HCT116 (cell line): Measurements from ENCODE around the gene CCDC92. TPM values are rescaled to one million over a fixed set of nuclear protein-coding genes. Genes with fewer than 3 reads are reported as not detected.

ENCODE experiments used
- ATAC-seq: fragments of 200-7000 bp; cut with Tn5 transposase; 2 replicates; pipeline ENCODE4 v1.9.1; 2020; ENCODE audit warnings: mild to moderate bottlenecking, moderate library complexity
- BruUV-seq: library from RNA; stranded (reverse); fragments of 400-500 nt; replicated peaks from 2 replicates; lab custom pipeline; 2021; lab: Mats Ljungman, UMichigan
- CTCF ChIA-PET: fragments of 300-600 bp; sonication (Branson Sonifier 250); formaldehyde crosslinking; loops from one replicate; lab custom pipeline; 2021; ENCODE audit warnings: antibody characterized with exemption; lab: Charles Lee
- POLR2A ChIA-PET: fragments of 300-600, 350-600 bp; sonication (Branson Sonifier 250); formaldehyde crosslinking; loops from one replicate; lab custom pipeline; 2021; ENCODE audit warnings: antibody characterized with exemption; lab: Charles Lee
- RAD21 ChIA-PET, 2 experiments: fragments of 300-600 bp; sonication (Branson Sonifier 250); formaldehyde crosslinking; loops; one replicate each; lab custom pipeline; 2023; ENCODE audit warnings: low total read pairs in 2 of 2; ENCODE audit not compliant: uncharacterized antibody in 2 of 2, unreplicated experiment in 2 of 2, low non-redundant PET in 1 of 2; lab: Charles Lee
- DNase-seq: peaks from one replicate; pipeline ENCODE4 v3.0.0-alpha.2; 2010; ENCODE audit warnings: low read depth, low spot score
- H2AFZ ChIP-seq: fragments of 200-600 bp; shearing (Covaris generic), sonication (generic); 2 replicates; pipeline ENCODE4 v1.6.1; 2017; ENCODE audit warnings: low read depth, mixed run types, mixed read lengths, antibody characterized with exemption, low read length; ENCODE audit not compliant: poor library complexity, severe bottlenecking
- H3K27ac ChIP-seq: 2 replicates; pipeline ENCODE4 v1.5.1; 2012; ENCODE audit warnings: low read depth, low read length
- H3K27me3 ChIP-seq: fragments of 200-600 bp; sonication (generic); 2 replicates; pipeline ENCODE4 v1.6.1; 2016; ENCODE audit warnings: mixed run types, low read length, mixed read lengths; ENCODE audit not compliant: insufficient read depth
- H3K36me3 ChIP-seq, 2 experiments: fragments of 200-500 bp in 1 of 2; fragments of 200-600 bp in 1 of 2; sonication (Bioruptor generic) in 1 of 2; sonication (generic) in 1 of 2; 2 replicates each; pipeline versions ENCODE4 v1.5.1 to v1.6.1; 2014 to 2016; ENCODE audit warnings: low read length in 2 of 2, inconsistent platforms in 1 of 2, mixed read lengths in 1 of 2, mixed run types in 1 of 2; ENCODE audit not compliant: insufficient read depth in 2 of 2, control insufficient read depth in 1 of 2
- H3K4me1 ChIP-seq, 2 experiments: fragments of 200-600 bp in 1 of 2; sonication (generic) in 1 of 2; 2 replicates each; pipeline versions ENCODE4 v1.5.1 to v1.6.1; 2012 to 2017; ENCODE audit warnings: low read length in 2 of 2, inconsistent platforms in 1 of 2, mild to moderate bottlenecking in 1 of 2, mixed read lengths in 1 of 2, mixed run types in 1 of 2, moderate library complexity in 1 of 2; ENCODE audit not compliant: insufficient read depth in 2 of 2, control insufficient read depth in 1 of 2
- H3K4me2 ChIP-seq: fragments of 200-600 bp; sonication (generic); 2 replicates; pipeline ENCODE4 v1.6.1; 2017; ENCODE audit warnings: mixed run types, low read length, mixed read lengths
- H3K4me3 ChIP-seq, 2 experiments: fragments of 200-600 bp in 1 of 2; sonication (generic) in 1 of 2; replicated peaks in 1 of 2; 2 replicates each; pipeline ENCODE4 v1.5.1; 2011 to 2016; ENCODE audit warnings: low read length in 2 of 2, control low read depth in 1 of 2, low read depth in 1 of 2, mild to moderate bottlenecking in 1 of 2, mixed read lengths in 1 of 2, mixed run types in 1 of 2
- H3K79me2 ChIP-seq: fragments of 200-600 bp; sonication (generic); 2 replicates; pipeline ENCODE4 v1.6.1; 2017; ENCODE audit warnings: mild to moderate bottlenecking, mixed run types, low read length, moderate library complexity, mixed read lengths; ENCODE audit not compliant: insufficient read depth
- H3K9ac ChIP-seq: fragments of 200-600 bp; sonication (generic); 2 replicates; pipeline ENCODE4 v1.6.1; 2016; ENCODE audit warnings: low read length, mixed read lengths
- H3K9me2 ChIP-seq: fragments of 200-600 bp; sonication (generic), shearing (Covaris generic); 2 replicates; pipeline ENCODE4 v1.6.1; 2017; ENCODE audit warnings: mixed run types, mild to moderate bottlenecking, moderate library complexity; ENCODE audit not compliant: insufficient read depth
- H3K9me3 ChIP-seq, 2 experiments: fragments of 200-500 bp in 1 of 2; fragments of 200-600 bp in 1 of 2; sonication (Bioruptor generic) in 1 of 2; sonication (generic) in 1 of 2; 2 replicates each; pipeline ENCODE4 v1.6.1; 2014 to 2017; ENCODE audit warnings: low read length in 2 of 2, mixed read lengths in 2 of 2, inconsistent platforms in 1 of 2, low read depth in 1 of 2, mild to moderate bottlenecking in 1 of 2, mixed run types in 1 of 2, moderate library complexity in 1 of 2; ENCODE audit not compliant: control insufficient read depth in 1 of 2, insufficient read depth in 1 of 2
- H4K20me1 ChIP-seq: fragments of 200-600 bp; sonication (generic), shearing (Covaris generic); 2 replicates; pipeline ENCODE4 v1.6.1; 2017; ENCODE audit warnings: mixed run types, mild to moderate bottlenecking, moderate library complexity; ENCODE audit not compliant: insufficient read depth
- ATF3 ChIP-seq: IDR thresholded peaks from 2 replicates; pipeline ENCODE4 v1.6.1; 2012
- CBX3 ChIP-seq: IDR thresholded peaks from 2 replicates; pipeline ENCODE4 v1.6.1; 2012; ENCODE audit warnings: low read depth
- CTCF ChIP-seq, 3 experiments: fragments of 200-600 bp in 1 of 3; sonication (generic) in 1 of 3; IDR thresholded peaks in 2 of 3; conservative IDR thresholded peaks in 1 of 3; 2 replicates each; pipeline ENCODE4 v1.5.1; 2012 to 2017; ENCODE audit warnings: low read depth in 2 of 3, low read length in 2 of 3, antibody characterized with exemption in 1 of 3, borderline replicate concordance in 1 of 3, control low read depth in 1 of 3, mild to moderate bottlenecking in 1 of 3, mixed read lengths in 1 of 3, mixed run types in 1 of 3, moderate library complexity in 1 of 3; ENCODE audit not compliant: insufficient read depth in 1 of 3
- EGR1 ChIP-seq: IDR thresholded peaks from 2 replicates; pipeline ENCODE4 v1.6.1; 2012; ENCODE audit warnings: low read depth
- ELF1 ChIP-seq: IDR thresholded peaks from 2 replicates; pipeline ENCODE4 v1.6.1; 2012; ENCODE audit warnings: low read depth, borderline replicate concordance
- EZH2 ChIP-seq: fragments of 200-600 bp; sonication (generic); IDR thresholded peaks from 2 replicates; pipeline ENCODE4 v1.6.1; 2017; ENCODE audit warnings: antibody characterized with exemption, mixed run types
- FOSL1 ChIP-seq: IDR thresholded peaks from 2 replicates; pipeline ENCODE4 v1.6.1; 2012; ENCODE audit warnings: low read depth
- JUND ChIP-seq: IDR thresholded peaks from 2 replicates; pipeline ENCODE4 v1.6.1; 2012
- POLR2A ChIP-seq: IDR thresholded peaks from 2 replicates; pipeline ENCODE4 v1.7.0; 2011; ENCODE audit warnings: borderline replicate concordance; ENCODE audit not compliant: insufficient read depth, insufficient read length; ENCODE audit errors: extremely low read depth
- POLR2AphosphoS5 ChIP-seq: IDR thresholded peaks from 2 replicates; pipeline ENCODE4 v1.6.1; 2011; ENCODE audit warnings: mild to moderate bottlenecking, low read depth, low read length, moderate library complexity
- RAD21 ChIP-seq: IDR thresholded peaks from 2 replicates; pipeline ENCODE4 v1.6.1; 2012; ENCODE audit warnings: low read depth, mild to moderate bottlenecking
- REST ChIP-seq: IDR thresholded peaks from 2 replicates; pipeline ENCODE4 v1.6.1; 2012; ENCODE audit warnings: low read depth
- SIN3A ChIP-seq: IDR thresholded peaks from 2 replicates; pipeline ENCODE4 v1.6.1; 2012; ENCODE audit warnings: low read depth
- SP1 ChIP-seq: IDR thresholded peaks from 2 replicates; pipeline ENCODE4 v1.6.1; 2012; ENCODE audit warnings: low read depth
- SRF ChIP-seq: IDR thresholded peaks from 2 replicates; pipeline ENCODE4 v1.6.1; 2012; ENCODE audit warnings: low read depth
- YY1 ChIP-seq: IDR thresholded peaks from 2 replicates; pipeline ENCODE4 v1.6.1; 2011; ENCODE audit warnings: low read length, low read depth, moderate library complexity, mild to moderate bottlenecking; ENCODE audit not compliant: insufficient replicate concordance; ENCODE audit errors: extremely low read depth
- ZFX ChIP-seq: fragments of 450-650 bp; IDR thresholded peaks from 2 replicates; pipeline ENCODE4 v1.6.1; 2017
- ZNF274 ChIP-seq: fragments of 200-500 bp; sonication (Bioruptor generic); IDR thresholded peaks from 2 replicates; pipeline ENCODE4 v1.6.1; 2014; ENCODE audit warnings: mild to moderate bottlenecking, low read depth, low read length, inconsistent platforms
- intact Hi-C: fragments of 100-400 bp; cut with micrococcal nuclease; formaldehyde crosslinking; loops from 2 replicates; pipeline ENCODE4 v1.10.0; 2022
- total RNA-seq: library from RNA; stranded (reverse); gene quantifications from one replicate; pipeline ENCODE4 v1.2.1, GENCODE V29; 2021; ENCODE audit not compliant: unreplicated experiment

Gene CCDC92
- total RNA-seq, 1 experiment from 2014 or later, result 9.7 TPM

GRCh38 chr12:123894823-123895345 is 77.7 kb downstream of the CCDC92 start:
- no peak for DNase-seq
- H3K9me2 ChIP-seq, result no peaks in the 10 kb centered on the region
- ChIA-PET RAD21 (no interaction called here), CTCF (no interaction called here), POLR2A (no interaction called here)
- intact Hi-C loops, result no loop called here
- no peaks in the 10 kb centered on the region for H3K9me3 ChIP-seq
- H3K4me2 ChIP-seq, result no peak overlapping the region
- no peaks in the 10 kb centered on the region for H3K79me2 ChIP-seq
- no peaks in the 10 kb centered on the region for H3K36me3 ChIP-seq
- no peaks in the 10 kb centered on the region for H3K27me3 ChIP-seq
- H4K20me1 ChIP-seq, result no peaks in the 10 kb centered on the region
- peaks cover 22 to 28% of the 10 kb centered on the region in 2 experiments for H3K4me1 ChIP-seq
- H3K9ac ChIP-seq, result no peak overlapping the region
- TF ChIP-seq POLR2AphosphoS5 (no peak), POLR2A (no peak), JUND (no peak), RAD21 (no peak), ELF1 (no peak), FOSL1 (no peak), ATF3 (no peak), ZNF274 (no peak), REST (no peak), ZFX (no peak), CBX3 (no peak), SRF (no peak), YY1 (no peak), SP1 (no peak), CTCF (IDR thresholded peaks at IDR 0.05 in 2 of 3, conservative IDR thresholded peaks at IDR 0.05 in 1 of 3; ENCODE audit: borderline replicate concordance in 1 of 3, insufficient read depth in 1 of 3, low read depth in 2 of 3, low read length in 2 of 3) (no peak), SIN3A (no peak), EGR1 (no peak), EZH2 (no peak)
- TF ChIP-seq, all 23 proteins: peak for 0
- Histone ChIP-seq H3K4me3 (no peak overlapping the region), H2AFZ (no peak overlapping the region), H3K27ac (no peak overlapping the region)
- no TSS peak for BruUV-seq
- no peak for ATAC-seq
